GM18868 (cell line): ENCODE measurements around the gene NCOR1.
"Not testable (repeated sequence)": the region's sequence is repeated elsewhere in the genome, so short reads cannot be mapped to it uniquely, and the experiment has no call there.

Experiments
- ATAC-seq: cut with Tn5 transposase; IDR thresholded peaks from one replicate; pipeline ENCODE4 v1.9.1; 2021; ENCODE audit warnings: mild to moderate bottlenecking, moderate library complexity; ENCODE audit not compliant: unreplicated experiment

The NCOR1 gene

GRCh38 chr17:16101440-16101839, 113.9 kb downstream of the NCOR1 start:
- no peak for ATAC-seq

- ATAC-seq, result no peak
Measured at GRCh38 chr17:16100737-16101400, 114.5 kb downstream of the NCOR1 start.

- ATAC-seq, result no peak
Measured at GRCh38 chr17:16091773-16092172, 123.6 kb downstream of the NCOR1 start.

GRCh38 chr17:16086957-16087356, 128.4 kb downstream of the NCOR1 start:
- ATAC-seq, result no peak

- ATAC-seq, result no peak
Measured at GRCh38 chr17:16085066-16085699, 130.2 kb downstream of the NCOR1 start.

GRCh38 chr17:16083223-16083622, 132.1 kb downstream of the NCOR1 start:
- ATAC-seq, result no peak

GRCh38 chr17:16081507-16082087, 133.7 kb downstream of the NCOR1 start:
- no peak for ATAC-seq

GRCh38 chr17:16080366-16080765, 135.0 kb downstream of the NCOR1 start:
- ATAC-seq, result no peak

GRCh38 chr17:16075949-16076348, 139.4 kb downstream of the NCOR1 start:
- ATAC-seq, result no peak

- ATAC-seq, result no peak
Measured at GRCh38 chr17:16074423-16074822, 140.9 kb downstream of the NCOR1 start.

- ATAC-seq, result no peak
Measured at GRCh38 chr17:16073845-16074244, 141.5 kb downstream of the NCOR1 start.

GRCh38 chr17:16072031-16072430, 143.3 kb downstream of the NCOR1 start:
- ATAC-seq, result no peak

GRCh38 chr17:16068323-16068722, 147.0 kb downstream of the NCOR1 start:
- no peak for ATAC-seq

- ATAC-seq, result no peak
Measured at GRCh38 chr17:16066125-16066524, 149.2 kb downstream of the NCOR1 start.

- ATAC-seq, result no peak
Measured at GRCh38 chr17:16061631-16062030, 153.7 kb downstream of the NCOR1 start.

- not testable (repeated sequence) for ATAC-seq
Measured at GRCh38 chr17:16055139-16055538, 160.2 kb downstream of the NCOR1 start.

GRCh38 chr17:16052486-16052885, 162.8 kb downstream of the NCOR1 start:
- ATAC-seq, result no peak

- no peak for ATAC-seq
Measured at GRCh38 chr17:16050844-16051243, 164.5 kb downstream of the NCOR1 start.

GRCh38 chr17:16048811-16049449, 166.4 kb downstream of the NCOR1 start:
- no peak for ATAC-seq

GRCh38 chr17:16046966-16047365, 168.4 kb downstream of the NCOR1 start:
- ATAC-seq, result no peak

GRCh38 chr17:16044487-16044886, 170.8 kb downstream of the NCOR1 start:
- ATAC-seq, result no peak

GRCh38 chr17:16040710-16041251, 174.6 kb downstream of the NCOR1 start:
- no peak for ATAC-seq
